ENCODE data around the gene SFI1.
A peak's percentile ranks its signal among the peaks of the same experiment; 100 is the strongest.
"Not testable (repeated sequence)": the region's sequence is repeated elsewhere in the genome, so short reads cannot be mapped to it uniquely, and the experiment has no call there.

Gene SFI1

GRCh38 chr22:31491218-31491962 is 4.9 kb upstream of the SFI1 start:
- DNase-seq (ENCODE audit: low read depth in 3 of 3) = no peak

DNA sequence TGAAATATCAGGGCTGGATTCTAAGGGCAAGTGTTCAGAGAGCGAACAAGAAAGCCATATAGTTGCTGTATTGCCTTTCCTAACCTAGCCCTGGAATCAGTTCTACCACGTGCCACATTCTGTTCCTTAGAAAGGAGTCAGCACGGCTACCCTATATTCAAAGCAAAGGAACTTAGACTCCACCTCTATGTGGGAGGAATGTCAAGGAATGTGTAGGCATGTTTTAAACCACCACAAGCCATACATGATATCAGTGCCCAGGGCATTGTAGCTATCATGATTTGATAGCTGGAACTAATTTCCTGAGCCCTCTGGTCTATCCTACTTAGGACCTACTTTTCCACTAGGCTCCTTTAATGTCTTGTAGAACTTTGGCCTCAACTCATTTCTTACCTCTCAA is 4.2 kb upstream of the SFI1 start:
- no peak for DNase-seq (ENCODE audit: low read depth in 3 of 3)

DNA sequence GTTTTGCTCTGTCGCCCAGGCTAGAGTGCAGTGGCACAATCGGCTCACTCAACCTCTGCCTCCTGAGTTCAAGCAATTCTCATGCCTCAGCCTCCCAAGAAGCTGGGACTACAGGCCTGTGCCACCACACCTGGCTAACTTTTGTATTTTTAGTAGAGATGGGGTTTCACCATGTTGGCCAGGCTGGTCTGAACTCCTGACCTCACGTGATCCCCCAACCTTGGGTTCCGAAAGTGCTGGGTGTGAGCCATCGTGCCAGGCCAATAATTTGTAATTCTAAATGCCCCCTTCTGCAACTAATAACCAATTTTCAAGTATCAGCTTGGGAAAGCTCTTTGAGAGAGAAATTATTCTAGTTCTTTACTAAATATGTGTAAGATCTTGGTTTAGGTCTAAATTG is 3.0 kb upstream of the SFI1 start:
- not testable (repeated sequence) for DNase-seq (ENCODE audit: low read depth in 3 of 3)

DNA sequence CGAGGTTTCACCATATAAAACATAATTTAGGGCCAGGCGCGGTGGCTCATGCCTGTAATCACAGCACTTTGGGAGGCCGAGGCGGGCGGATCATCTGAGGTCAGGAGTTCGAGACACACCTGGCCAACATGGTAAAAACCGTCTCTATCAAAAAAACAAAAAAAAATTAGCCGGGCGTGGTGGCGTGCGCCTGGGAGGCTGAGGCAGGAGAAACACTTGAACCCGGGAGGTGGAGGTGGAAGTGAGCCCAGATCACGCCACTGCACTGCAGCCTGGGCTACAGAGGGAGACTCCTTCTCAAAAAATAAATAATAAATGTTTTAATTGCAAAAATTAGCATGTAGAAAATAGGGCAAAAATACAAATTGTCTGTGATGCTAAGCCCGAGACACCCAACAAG is 993 bp upstream of the SFI1 start:
- DNase-seq (ENCODE audit: low read depth in 3 of 3) = no peak

DNA sequence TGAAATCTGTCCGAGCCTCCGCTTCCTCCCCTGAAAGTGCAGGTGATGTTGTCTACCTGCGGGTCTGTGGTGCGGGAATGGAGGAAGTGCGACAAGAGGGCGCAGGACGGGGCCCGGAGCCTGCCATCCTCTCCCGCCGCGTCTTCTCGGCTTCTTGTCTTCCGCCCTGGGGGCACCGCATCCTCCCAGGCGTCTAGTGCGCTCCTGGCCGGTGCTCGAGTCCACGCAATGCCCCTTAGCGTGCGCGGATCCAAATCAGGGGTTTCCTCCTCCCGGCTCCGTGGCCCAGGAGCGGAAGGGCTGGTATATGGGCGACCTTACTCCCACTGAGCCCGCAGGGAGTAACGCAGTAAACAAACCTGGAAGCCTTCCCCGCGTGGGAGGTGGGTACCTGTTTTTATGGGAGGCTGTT is 405 bp downstream of the SFI1 start:
- peak in 1 of 3 donors; percentile 39 for DNase-seq (ENCODE audit: low read depth in 3 of 3)

- DNase-seq (ENCODE audit: low read depth in 3 of 3) = no peak
These were observed 1.0 kb downstream of the SFI1 start for GRCh38 chr22:31497148-31497938.

- no peak for DNase-seq (ENCODE audit: low read depth in 3 of 3)
These were observed 5.4 kb downstream of the SFI1 start for GRCh38 chr22:31501738-31502137.

DNA sequence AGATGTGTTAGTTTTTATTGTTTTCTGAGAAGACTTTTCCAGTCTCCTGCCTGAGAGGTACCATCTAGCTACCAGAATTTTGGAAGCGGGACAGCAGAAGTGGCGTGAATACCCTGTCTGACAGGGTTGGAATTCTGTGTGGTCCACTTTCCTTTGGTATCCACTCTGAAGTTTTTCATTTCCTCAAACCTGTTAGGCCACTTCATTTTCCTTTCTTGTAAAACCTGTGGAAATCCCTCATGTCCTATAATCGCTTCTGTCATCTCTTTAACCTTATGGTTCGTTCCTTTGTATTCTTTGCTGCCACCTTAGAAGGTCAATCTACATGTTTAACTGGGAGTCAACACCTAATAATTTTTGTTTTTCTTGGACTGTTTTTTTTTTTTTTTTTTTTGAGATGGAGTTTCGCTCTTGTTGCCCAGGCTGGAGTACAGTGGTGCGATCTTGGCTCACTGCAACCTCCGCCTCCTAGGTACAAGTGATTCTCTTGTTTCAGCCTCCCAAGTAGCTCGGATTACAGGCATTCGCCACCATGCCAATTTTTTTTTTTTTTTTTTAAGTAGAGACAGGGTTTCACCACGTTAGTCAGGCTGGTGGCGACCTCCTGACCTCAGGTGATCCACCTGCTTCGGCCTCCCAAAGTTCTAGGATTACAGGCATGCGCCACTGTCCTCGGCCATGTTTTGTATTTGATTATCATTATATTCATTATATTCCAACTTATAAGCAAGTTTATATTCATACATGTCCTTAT is 7.1 kb downstream of the SFI1 start:
- no peak for DNase-seq (ENCODE audit: low read depth in 3 of 3)

- no peak for DNase-seq (ENCODE audit: low read depth in 3 of 3)
These were observed 7.9 kb downstream of the SFI1 start for GRCh38 chr22:31504282-31504681.

- DNase-seq (ENCODE audit: low read depth in 3 of 3) = not testable (repeated sequence)
These were observed 11.2 kb downstream of the SFI1 start for GRCh38 chr22:31507517-31507916.

GRCh38 chr22:31508536-31508935 is 12.2 kb downstream of the SFI1 start:
- no peak for DNase-seq (ENCODE audit: low read depth in 3 of 3)

DNA sequence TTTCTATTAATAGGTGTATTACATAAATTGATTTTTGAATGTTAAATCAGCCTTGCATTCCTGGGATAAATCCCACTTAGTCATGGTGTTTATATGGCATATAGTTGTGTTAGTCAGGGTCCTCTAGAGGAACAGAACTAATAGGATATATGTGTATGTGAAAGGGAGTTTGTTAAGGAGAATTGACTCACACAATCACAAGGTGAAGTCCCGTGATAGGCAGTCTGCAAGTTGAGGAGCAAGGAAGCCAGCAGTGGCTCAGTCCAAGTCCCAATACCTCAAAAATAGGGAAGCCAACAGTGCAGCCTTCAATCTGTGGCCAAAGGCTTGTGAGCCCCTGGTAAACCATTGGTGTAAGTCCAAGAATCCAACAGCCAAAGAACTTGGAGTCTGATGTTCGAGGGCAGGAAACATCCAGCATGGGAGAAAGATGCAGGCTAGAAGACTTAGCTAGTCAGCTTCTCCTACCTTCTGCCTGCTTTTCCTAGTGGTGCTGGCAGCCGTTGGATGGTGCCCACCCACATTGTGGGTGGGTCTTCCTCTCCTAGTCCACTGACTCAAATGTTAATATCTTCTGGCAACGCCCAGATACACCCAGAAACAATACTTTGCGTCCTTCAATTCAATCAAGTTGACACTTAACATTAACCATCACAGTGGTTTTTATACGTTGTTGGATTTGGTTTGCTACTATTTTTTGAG is 12.9 kb downstream of the SFI1 start:
- no peak for DNase-seq (ENCODE audit: low read depth in 3 of 3)

DNA sequence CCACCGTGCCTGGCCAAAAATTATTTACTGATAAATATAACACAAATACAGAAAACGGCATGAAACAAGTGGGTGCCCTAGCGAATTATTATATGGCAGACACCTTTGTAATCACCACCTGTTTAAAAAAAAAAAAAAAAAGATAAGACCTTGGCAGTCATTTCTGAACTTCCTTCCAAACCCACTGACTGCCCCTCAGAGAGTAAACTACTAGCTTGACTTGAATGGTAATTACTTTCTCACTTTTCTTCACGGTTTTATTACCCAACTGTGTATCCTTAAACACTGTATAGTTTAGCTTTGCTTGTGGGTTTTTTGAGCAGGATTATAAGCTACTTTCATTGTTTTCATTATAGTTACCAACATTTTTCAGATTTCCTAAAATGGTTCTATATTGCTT is 23.7 kb downstream of the SFI1 start:
- DNase-seq (ENCODE audit: low read depth in 3 of 3) = no peak

GRCh38 chr22:31524132-31524531 is 27.8 kb downstream of the SFI1 start:
- DNase-seq (ENCODE audit: low read depth in 3 of 3) = not testable (repeated sequence)

- DNase-seq (ENCODE audit: low read depth in 3 of 3) = peak; percentile 32 to 47 (median 44)
These were observed 29.9 kb downstream of the SFI1 start for GRCh38 chr22:31526270-31526669.

DNA sequence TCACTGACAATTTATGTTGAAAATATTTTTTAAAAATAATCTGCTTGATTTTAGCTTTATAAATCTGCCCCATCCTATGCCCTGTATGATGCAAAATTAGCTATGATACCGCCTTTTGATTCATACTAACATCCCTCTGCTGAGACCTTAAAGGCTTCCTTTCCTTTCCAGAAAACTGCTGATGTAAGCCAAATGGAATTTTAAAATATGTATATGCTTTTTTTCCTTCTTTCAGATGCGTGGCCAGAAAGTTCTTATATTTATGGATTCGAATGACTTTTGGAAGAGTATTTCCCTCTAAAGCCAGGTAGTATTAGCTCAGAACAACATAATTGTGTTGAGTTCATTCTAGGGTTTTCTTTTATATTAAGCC is 34.5 kb downstream of the SFI1 start:
- DNase-seq (ENCODE audit: low read depth in 3 of 3) = no peak

GRCh38 chr22:31532060-31532459 is 35.7 kb downstream of the SFI1 start:
- DNase-seq (ENCODE audit: low read depth in 3 of 3) = no peak

DNA sequence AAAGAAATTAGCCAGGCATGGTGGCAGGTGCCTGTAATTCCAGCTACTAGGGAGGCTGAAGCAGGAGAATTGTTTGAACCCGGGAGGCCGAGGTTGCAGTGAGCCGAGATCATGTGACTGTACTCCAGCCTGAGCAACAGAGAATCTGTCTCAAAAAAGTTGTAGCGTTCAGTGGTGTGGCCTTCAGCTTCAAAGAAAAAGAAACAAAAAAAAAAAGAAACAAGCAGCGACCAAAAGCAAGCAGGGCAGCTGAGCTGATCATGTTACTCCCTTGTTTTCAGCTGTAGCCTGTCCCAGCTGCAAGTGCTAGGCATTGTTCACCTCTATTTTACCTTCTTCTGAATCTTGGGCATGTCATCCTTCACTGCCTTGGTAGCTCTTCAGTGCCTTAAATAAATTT is 37.0 kb downstream of the SFI1 start:
- no peak for DNase-seq (ENCODE audit: low read depth in 3 of 3)

GRCh38 chr22:31537019-31537535 is 40.7 kb downstream of the SFI1 start:
- DNase-seq (ENCODE audit: low read depth in 3 of 3) = peak; percentile 30 to 42 (median 40)

GRCh38 chr22:31538815-31539214 is 42.5 kb downstream of the SFI1 start:
- DNase-seq (ENCODE audit: low read depth in 3 of 3) = peak in 2 of 3 donors; percentile 20 to 21

DNA sequence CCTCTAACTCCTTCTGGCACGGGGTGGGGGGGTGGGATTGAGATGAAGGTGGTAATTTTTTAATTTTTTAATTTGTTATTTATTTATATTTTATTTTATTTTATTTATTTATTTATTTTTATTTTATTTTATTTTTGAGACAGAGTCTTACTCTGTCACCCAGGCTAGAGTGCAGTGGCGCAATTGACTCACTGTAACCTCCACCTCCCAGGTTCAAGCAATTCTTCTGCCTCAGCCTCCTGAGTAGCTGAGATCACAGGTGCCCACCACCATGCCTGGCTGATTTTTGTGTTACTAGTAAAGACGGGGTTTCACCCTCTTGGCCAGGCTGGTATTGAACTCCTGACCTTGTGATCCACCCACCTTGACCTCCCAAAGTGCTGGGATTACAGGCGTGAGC is 43.8 kb downstream of the SFI1 start:
- peak in 1 of 3 donors; percentile 19 for DNase-seq (ENCODE audit: low read depth in 3 of 3)

- DNase-seq (ENCODE audit: low read depth in 3 of 3) = peak in 1 of 3 donors; percentile 12
These were observed 44.6 kb downstream of the SFI1 start for GRCh38 chr22:31540966-31541365.
